HG02763 (cell line): ENCODE data around the gene SNRPB.
A peak's percentile ranks its signal among the peaks of the same experiment; 100 is the strongest.

Source experiments
- ATAC-seq: cut with Tn5 transposase; IDR thresholded peaks from one replicate; pipeline ENCODE4 v1.9.1; 2021; ENCODE audit warnings: mild to moderate bottlenecking, moderate library complexity; ENCODE audit not compliant: unreplicated experiment

The SNRPB gene

DNA sequence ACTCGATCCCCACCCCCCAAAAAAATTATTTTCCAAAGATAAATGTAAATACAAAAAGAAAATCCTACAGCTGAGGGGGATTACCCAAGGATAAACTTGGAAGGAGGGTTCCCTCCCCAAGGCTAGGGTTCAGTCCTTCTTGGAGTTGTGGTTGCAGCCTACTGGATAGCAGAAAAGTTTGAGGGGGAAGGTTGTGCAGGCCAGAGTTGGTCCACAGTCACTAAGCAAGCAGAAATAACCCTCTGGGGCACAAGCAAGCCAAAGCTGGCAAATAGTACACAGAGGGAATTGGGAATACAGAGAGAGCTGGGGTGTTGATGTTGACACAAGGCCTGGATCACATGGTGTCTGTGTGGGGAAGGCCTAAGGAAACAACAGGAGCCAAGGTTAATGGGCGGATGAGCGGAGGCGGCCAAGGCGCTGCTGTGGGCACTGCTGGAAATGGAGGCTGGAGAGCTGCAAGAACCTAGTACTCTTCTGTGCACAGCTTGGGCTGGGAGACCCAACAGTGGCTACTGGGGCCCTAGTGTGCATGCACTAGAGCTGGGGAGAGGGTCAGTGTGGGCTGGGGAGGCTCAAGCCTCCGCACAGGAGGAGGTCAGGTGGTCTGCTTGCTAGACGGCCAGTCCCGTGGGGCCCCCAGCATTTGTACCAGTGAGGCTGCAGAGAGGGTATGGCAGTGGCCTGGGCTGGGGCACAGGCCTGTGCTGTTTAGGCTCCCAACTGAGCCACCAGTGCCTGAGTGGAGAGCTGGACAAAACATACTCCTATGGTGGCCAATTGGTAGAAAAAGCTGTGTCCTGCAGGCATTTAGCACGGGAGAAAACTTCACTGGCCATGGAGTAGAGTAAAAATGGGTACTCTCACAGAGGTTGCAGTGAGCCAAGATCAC, 5.5 kb upstream of the SNRPB start:
- ATAC-seq = no peak

DNA sequence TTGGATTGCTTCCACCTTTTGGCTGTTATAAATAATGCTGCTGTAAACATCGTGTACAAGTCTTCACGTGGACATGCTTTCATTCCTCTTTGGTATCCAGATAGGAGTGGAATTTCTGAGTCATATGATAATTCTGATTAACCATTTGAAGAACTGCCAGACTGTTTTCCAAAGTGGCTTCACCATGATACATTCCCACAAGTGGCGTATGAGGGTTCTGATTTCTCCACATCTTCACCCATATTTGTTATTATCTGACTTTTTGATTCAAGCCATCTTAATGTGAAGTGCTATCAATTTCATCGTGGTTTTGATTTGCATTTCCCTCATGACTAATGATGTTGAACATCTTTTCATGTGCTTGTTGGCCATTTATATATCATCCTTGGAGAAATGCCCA, 2.9 kb upstream of the SNRPB start:
- ATAC-seq = no peak

DNA sequence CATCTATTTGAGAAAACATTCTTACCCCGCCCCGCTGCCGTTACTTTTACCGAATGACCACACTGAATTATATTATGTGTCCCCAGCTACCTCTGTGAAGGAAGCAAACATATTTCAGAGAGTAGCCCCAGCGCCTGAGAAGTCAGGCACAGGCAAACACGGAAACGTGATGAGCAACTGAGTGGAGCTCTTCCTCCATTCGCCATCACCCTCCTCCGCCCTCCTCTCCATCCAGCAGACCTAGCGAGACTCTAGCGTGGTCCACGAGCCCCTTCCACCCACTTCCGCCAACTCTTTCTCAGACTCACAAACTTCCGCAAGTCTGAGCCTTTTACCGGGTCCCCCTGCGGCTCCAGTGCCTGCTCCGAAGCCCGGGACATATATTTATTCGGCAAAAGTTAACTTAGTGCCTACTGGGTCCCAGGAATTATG, 582 bp downstream of the SNRPB start:
- ATAC-seq = peak; percentile 22

DNA sequence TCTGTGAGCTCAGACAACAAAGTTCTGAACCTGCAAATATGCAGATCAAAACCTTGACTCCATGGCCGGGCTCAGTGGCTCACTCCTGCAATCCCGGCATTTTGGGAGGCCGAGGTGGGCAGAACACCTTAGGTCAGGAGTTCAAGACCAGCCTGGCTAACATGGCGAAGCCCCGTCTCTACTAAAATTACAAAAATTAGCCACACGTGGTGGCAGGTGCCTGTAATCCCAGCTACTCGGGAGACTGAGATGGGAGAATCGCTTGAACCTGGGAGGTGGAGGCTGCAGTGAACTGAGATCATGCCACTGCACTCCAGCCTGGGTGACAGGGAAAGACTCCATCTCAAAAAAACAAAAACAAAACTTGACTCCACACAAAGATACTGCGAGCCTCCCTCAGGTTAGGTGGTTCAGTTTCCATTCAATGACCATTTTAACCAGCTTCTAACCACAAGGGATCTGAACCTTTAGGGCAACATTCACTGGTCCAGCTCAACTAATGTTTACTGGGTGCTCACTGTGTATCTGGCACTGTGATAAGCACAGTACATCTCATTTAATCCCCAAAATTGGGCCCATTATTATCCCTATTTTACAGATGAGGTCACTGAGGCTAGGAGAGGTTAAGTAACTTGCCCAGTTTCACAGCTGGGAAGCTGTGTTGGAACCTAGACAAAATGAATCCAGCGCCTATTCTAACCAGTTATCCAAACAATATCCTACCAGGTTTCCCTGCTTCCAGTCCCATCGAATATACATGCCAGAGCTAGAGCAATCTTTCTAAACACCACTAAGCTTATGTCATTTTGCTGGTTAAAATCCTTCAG, 1.8 kb downstream of the SNRPB start:
- ATAC-seq = no peak

DNA sequence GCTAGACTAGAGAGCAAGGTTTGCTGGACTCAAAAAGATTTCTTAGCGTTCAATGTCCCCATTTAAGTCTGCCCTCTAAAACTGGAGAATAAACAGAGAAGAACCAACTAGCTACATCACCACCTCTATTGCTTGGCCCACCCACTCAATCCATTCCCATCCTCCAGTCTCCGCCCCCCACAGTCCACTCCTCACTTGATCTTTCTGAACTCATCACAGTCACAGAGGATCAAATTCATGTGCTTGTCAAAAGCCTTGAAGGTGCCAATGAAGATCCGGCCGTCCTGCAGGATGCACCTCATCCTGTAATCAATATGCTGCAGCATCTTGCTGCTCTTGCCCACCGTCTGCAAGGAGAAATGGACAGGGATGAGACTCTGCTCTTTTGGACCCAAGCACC, 3.2 kb downstream of the SNRPB start:
- no peak for ATAC-seq

DNA sequence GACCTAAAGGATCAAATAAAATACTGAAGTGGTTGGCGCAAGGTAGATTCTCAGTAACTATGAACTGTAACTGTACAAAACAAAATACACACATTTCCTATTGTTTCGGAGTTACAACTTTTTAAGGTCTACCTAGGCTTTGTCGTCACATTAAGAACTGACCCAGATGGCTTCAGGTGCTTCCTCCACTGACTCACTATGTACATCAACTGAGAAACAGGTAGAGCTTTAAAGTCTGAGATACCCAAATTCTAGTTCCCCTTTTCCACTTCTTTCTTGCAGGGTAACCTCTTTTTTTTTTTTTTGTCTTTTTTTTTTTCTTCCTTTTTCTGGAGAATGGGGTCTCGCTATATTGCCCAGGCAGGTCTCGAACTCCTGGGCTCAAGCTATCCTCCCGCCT, 5.5 kb downstream of the SNRPB start:
- no peak for ATAC-seq

DNA sequence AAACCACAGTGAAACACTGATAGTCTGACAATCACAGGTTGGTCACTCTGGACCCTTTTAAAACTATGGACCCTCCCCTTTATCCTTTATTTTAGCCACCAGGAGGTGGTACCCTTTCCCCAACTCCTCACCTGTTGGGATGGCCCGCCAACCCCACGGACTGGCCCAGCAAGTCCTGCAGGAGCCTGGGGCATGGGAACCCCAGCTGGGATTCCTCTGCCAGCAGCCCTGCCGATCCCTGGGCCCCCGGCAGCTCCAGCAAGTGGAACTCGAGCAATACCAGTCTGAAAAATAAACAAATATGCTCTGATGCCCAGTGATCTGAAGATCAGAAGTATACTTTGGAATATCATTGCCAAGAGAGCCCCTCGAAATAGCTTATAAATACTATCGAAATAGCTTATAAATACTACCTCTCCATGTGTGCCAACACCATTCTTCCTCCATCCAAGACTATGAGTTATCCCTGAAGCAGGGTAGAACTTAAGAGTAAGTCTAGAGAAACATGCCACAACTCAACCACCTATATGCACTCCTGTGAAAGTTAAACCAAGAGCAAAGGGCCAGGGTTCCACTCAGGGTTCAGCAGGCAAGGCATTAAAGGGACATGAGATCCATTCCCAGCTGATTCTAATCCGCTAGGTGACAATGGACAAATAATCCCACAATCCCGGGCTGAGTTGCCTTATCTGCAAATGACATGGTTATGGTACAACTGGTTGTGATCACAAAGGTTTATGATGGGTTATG, 6.8 kb downstream of the SNRPB start:
- no peak for ATAC-seq

DNA sequence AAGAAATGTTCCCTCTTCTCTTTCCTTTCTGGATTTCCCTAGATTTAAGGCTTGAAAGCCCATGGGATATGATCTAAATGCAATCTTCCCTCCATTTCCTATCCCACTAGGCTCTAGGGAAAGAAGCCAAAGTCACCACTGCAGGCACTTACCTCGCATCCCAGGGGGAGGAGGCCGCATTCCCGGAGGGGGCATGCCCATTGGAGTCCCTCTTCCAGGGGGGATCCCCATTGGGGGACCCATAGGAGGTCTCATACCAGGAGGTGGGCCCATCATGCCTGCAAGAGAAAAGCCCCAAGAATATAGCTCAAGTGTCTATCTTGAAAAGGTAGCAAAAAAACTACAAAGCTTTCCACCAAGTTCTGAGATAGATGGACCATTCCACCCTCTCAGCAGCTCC, 8.1 kb downstream of the SNRPB start:
- ATAC-seq = no peak

DNA sequence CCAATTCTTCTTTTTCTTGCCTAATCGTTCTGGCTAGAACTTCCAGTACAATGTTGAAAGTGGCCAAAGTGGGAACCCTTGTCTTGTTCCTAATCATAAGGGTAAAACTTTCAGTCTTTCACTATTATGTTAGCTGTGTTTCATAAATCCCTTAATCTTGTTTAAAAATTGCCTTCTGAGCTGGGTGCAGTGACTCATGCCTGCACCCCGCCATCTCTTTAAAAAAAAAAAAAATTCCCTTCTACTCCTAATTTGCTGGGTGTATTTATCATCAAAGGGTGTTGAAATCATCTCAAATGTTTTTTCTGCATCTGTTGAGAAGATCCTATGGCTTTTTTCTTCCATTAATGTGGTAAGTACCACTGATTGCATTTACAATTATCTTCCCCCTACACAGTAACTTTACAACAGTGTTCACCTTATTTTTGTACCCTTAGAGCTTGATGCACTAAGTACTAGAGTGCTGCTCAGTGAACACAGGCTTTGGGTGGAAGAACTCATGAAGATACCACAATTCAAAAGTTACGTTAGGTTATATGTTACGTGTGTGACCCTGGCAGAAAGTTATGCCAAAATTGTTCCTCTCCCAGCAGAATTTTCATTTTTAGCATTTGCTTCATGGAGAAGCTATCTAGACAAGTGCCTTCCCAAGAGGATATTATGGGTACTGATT, 9.7 kb downstream of the SNRPB start:
- ATAC-seq = no peak

DNA sequence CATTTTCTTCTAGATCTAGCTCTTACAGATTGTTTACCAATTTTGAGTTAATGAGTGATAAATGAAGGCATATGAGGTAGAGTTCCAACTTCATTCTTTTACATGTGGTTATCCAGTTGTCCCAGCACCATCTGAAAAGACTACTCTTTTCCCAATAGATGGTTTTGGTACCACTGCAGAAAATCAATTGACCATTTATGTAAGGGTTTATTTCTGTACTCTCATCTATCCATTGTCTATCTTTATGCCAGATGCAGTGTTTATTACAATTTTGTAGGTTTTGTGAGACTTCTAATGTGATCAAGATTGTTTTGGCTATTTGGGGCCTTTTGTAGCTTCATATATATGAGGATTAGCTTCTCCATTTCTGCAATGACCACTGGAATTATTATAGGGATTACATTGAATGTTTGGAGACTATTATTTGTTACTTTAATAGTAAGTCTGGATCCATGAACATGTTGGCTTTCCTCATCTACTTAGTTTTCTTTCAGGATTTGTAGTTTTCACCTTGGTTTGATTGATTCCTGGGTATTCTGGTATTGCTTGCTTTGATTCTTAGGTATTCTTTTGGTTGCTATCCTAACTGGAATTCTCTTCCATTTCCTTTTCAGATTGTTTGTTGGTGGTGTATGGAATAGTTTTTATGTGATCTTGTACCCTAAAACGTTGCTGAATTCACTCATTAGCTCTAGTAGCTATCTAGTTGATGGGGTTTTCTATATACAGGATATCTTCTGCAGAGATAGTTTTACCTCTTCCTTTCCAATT, 10.4 kb downstream of the SNRPB start:
- no peak for ATAC-seq

DNA sequence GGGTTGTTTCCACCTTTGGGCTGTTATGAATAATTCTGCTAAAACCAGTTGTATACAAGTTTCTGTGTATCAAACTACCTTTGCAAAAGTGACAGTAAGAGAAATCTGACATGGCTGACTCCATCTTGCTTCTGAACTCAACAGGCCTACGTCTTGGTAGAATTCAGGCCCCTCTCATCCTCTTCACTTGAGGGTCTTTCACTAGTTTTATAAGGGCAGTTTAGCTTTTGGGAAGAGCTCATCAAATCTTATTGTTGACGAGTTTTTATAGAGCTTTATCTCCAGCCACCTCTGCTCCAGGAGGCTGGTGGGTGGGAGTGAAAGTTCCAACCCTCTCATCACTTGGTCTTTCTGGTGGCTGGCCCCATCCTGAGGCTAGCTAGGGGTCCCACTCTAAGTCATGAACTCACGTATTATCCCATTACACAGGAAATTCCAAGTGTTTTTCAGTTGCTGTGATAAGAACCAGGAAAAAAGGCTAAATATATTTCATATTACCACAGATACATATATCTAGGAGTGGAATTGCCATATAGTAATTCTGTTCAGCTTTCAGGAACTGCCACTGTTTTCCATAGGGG, 11.6 kb downstream of the SNRPB start:
- ATAC-seq = no peak

DNA sequence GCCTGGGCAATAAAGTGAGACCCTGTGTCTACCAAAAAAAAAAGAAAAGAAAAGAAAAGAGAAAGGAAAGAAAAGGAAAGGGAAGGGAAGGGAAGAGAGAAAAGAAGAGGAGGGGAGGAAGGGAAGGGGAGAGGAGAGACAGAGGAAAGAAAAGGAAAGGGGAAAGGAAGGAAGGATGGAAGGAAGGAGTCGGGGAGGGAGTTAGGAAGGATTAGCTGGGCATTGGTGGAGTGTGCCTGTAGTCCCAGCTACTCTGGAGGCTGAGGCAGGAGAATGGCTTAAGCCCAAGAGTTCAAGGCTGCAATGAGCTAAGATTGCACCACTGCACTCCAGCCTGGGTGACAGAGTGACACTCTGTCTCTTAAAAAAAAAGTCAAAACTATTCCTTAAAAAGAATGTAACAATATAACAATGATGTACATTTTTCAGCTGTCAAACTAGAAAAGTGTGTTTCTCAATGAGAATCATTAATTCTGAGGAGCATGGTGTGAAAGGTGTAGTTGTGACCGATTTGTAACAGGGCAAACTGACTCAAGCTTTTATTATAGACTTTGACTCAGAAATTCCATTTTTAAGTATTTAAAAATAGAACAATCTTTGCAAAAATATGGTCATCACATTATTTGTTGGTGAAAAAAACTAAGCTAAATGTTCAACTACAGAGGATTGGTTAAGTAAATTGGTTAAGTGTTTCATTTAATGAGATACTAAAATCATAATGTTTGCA, 14.7 kb downstream of the SNRPB start:
- ATAC-seq = no peak

DNA sequence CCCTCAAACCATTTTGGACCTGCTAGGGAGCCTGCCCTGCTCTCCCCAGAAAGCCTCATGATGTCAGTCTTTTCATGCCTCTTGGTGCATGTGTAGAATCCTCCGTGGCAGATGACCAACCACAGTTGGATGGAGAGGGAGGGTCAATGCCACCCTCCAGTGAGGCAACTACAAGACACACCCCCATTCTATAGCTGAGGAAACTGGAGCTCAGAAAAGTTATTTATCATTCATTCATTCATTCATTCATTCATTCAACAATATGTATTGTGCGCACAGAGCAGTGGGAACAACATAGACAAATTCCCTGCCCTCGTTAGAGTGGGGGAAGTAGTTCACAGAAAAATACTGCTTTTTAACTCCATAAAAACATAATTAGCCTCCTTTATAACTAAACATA, 16.8 kb downstream of the SNRPB start:
- no peak for ATAC-seq

DNA sequence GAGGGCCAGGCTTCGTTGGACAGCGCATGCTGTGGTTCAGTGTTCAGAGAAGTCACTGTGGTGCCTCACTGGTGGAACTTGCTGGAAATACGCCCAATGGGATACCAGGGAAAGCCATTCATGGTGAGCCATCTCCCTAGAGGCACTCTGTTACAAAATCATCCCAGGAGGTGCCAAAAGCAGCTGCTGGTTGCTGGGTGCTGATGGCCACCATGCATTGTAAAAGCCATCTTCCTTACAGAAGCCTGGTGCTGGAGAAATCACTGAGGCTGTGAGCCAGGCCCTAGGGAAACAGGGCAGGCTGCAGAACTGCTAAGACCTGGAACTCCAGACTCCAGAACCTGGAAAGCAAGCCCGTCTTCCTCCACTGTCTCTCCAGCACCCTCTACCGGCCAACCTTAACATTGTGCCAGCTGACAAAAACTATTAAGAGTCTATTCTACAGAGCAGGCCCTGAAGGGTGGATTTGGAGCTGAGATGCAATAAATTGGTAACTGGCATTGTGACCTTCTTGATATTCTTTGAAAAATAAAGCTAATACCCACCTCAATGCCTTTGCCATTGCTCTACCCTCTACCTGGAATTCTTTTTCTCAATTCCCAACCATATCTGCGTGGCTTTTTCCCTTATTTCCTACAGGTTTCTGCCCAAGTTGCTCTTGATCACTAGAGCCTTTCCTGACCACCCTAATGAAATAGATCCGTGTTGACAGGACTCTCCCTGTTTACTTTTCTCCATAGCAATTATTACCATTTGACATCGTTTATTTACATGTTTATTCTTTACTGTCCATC, 18.5 kb downstream of the SNRPB start:
- no peak for ATAC-seq

DNA sequence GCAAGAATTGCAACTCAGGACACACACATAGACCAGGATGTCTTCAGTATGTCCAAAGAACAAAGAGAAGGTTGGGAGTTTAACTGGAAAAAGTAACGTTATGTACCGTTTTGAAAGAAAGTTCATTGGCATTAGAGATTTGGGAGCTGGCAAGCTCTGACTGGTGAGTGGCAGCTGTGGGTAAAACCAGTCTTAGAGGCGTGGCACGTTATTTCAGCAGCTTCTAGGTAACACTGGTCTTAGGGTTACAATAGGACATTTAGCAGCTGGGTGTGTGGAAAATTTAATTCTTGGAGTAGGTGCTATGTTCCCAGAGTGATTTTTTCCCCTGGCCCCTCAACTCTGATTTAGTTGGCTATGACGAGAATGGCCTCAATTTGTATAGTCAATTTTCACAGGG, 19.2 kb downstream of the SNRPB start:
- ATAC-seq = no peak

DNA sequence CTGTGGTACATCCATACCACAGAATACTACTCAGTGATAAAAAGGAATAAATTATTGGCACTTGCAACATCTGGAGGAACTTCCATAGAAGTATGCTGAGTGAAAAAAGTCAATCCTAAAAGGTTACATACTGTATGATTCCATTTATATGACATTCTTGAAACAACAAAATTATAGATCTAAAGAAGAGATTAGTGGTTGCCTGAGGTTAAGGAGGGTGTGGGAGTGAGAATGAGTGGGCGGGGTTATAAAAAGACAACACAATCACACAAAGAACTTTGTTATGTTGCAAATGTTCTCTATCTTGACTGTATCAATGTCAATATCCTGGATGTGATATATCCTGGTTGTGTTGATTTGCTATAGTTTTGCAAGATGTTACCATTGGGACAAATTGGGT, 21.2 kb downstream of the SNRPB start:
- no peak for ATAC-seq

DNA sequence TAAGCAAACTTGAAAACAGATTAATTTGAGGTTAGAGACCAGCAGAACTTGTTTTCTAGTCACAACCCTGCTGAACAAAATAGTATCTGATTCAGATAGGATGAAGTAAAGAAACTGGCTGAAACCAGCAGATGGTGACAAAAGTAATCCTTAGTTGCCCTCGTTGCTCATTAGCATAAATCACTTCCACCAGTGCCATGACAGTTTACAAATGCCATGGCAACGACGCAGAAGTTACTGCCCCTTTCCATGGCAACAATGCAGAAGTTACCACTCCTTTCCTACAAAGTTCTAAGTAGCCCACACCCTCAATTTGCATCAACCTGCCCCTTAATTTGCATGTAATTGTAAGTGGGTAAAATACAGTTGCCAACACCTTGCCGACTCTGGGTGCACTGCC, 23.7 kb downstream of the SNRPB start:
- no peak for ATAC-seq

DNA sequence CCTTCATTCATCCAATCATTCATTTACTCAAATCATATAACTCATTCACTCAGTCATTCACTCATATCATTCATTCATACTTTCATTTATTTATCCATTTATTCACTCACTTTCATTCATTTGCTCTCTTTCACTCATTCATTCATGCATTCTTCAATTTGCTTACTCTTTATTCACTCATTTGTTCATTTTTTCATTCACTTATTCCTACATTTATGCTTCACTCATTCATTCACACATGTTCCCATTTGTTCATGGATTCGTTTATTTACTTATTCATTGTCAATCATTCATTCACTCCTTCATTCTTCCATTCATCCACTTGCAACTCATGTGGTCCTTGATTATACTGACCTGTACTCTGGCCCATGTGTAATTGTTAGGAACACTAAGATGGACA, 39.4 kb downstream of the SNRPB start:
- ATAC-seq = no peak
